Stimulated activated CD4-positive, alpha-beta T cell treated with anti-CD3 and anti-CD28 coated beads, Interleukin-4, amount 100 ng/mL, for 1 hour (primary cell): ENCODE data around the gene SNAPC4.
A peak's percentile ranks its signal among the peaks of the same experiment; 100 is the strongest.

Experiments
- DNase-seq: peaks from one replicate; pipeline ENCODE4 v3.0.0-alpha.2; 2020

SNAPC4 gene, protein sequence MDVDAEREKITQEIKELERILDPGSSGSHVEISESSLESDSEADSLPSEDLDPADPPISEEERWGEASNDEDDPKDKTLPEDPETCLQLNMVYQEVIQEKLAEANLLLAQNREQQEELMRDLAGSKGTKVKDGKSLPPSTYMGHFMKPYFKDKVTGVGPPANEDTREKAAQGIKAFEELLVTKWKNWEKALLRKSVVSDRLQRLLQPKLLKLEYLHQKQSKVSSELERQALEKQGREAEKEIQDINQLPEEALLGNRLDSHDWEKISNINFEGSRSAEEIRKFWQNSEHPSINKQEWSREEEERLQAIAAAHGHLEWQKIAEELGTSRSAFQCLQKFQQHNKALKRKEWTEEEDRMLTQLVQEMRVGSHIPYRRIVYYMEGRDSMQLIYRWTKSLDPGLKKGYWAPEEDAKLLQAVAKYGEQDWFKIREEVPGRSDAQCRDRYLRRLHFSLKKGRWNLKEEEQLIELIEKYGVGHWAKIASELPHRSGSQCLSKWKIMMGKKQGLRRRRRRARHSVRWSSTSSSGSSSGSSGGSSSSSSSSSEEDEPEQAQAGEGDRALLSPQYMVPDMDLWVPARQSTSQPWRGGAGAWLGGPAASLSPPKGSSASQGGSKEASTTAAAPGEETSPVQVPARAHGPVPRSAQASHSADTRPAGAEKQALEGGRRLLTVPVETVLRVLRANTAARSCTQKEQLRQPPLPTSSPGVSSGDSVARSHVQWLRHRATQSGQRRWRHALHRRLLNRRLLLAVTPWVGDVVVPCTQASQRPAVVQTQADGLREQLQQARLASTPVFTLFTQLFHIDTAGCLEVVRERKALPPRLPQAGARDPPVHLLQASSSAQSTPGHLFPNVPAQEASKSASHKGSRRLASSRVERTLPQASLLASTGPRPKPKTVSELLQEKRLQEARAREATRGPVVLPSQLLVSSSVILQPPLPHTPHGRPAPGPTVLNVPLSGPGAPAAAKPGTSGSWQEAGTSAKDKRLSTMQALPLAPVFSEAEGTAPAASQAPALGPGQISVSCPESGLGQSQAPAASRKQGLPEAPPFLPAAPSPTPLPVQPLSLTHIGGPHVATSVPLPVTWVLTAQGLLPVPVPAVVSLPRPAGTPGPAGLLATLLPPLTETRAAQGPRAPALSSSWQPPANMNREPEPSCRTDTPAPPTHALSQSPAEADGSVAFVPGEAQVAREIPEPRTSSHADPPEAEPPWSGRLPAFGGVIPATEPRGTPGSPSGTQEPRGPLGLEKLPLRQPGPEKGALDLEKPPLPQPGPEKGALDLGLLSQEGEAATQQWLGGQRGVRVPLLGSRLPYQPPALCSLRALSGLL (N-terminal part only)

DNA sequence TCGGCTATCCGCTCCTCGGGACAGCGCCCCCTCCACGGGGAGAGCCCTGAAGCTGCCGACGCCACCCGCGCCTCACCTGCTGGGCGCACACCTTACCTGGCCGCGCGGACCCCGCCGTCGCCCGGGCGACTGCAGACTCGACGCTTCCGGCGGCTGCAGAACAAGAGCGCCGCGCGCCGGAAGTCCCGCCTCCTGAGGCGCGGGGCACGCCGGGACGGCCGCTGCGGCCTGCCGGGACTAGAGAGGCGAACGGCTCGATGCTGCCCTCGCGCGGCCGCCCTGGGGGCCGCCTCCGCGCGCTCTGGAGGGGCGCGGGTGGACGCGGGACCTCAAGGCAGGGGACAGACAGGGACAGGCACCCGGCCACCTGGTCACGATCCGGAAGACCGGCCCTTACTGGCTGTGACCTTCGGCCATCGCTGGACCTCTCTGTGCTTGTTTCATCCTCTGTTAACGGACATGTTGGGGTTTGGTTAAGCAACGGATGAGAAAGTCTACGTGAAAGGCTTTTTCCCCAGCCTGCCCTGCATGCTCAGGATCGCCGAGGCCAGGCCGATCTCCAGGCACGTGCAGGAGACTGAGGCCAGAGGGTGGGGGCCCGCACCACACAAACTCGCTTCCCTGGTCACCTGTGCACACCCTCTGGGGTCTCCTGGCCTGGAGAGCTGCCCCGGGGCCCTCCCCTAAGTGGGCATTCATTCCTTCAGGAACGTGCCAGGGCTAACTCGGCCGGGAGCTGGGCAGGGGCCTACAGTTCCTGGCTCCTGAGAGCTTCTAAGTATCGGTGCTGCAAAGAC is at the start of gene SNAPC4:
Gene SNAPC4 (minus strand): TSS at position 133 of the 797 bp plus-strand sequence. CDS start 1,742 bp downstream, outside the sequence.
- DNase-seq = peak; percentile 90

GRCh38 chr9:136448655-136449054 is 48.7 kb upstream of the SNAPC4 start:
- no peak for DNase-seq

- DNase-seq = no peak
Observed at GRCh38 chr9:136447173-136447778, 47.3 kb upstream of the SNAPC4 start.

- no peak for DNase-seq
Observed at GRCh38 chr9:136445799-136446198, 45.8 kb upstream of the SNAPC4 start.

DNA sequence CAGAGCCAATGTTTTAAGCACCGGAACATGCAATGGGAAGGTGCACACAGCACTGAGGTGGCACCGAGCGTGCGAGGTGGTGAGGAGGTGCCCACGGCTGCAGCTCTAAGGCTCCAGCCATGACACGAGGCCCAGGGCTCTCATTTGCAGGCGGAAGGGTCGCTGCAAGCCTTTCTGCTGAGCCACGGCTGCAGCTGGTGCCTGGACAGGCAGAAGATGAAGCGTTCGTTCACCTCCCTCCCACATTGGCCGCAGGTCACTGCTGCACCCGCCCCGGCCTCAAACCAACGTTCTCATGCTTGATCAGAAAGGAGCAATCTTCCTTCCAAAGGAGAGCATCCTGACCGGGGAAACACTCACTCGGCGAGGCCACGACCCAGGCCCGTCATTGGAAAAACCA is 44.1 kb upstream of the SNAPC4 start:
- no peak for DNase-seq

- no peak for DNase-seq
Observed at GRCh38 chr9:136443687-136444086, 43.7 kb upstream of the SNAPC4 start.

GRCh38 chr9:136443087-136443486 is 43.1 kb upstream of the SNAPC4 start:
- DNase-seq = no peak

DNA sequence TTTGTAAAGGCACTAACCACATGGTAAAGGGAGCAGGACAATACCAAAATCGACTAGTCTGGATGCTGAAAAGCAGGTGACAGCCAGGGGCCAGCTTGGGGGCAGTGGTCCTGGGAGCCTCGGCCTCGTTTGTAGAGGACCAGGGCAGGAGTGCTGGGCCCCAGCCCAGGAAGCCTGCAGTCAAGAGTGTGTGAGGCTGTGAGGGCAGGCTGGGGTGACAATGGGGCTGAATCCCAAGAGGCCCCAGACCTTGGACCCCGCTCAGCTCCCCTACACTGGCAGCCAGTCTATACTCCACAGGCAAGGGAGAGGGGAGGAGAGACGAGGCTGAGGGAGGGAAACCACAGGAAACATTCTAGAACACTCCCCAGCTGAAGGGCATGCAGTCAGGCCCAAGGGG is 42.3 kb upstream of the SNAPC4 start:
- DNase-seq = no peak

DNA sequence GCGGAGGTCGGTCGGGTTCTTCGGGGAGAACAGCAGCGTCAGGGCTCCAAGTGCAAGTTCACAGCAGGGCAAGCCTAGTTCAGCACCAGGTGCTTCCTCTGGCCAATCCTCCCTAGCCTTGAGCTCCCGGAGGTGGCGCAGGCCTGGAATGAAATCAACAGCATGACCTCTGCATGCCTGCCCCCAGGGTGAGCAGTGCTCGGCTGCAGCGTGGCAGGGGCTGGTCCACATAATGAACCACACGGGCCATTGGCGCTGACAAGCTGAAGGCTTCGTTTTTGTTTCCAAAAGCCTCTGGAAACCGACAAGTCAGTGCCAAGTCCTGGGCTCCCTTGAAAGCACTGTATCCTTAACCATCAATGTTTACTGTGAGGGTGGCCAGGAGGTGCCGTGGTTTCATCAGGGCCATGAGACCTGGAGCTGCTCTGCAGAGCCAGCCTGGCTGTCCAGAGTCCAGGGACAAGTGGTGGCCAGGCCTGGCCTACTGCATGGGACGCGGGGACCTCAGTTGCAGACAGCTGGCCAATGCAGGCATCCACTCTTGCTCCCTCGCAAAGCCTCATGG is 41.8 kb upstream of the SNAPC4 start:
- no peak for DNase-seq

- DNase-seq = no peak
Observed at GRCh38 chr9:136441191-136441680, 41.3 kb upstream of the SNAPC4 start.

- peak; percentile 88 for DNase-seq
Observed at GRCh38 chr9:136439481-136440408, 39.8 kb upstream of the SNAPC4 start, which contains the start of gene INPP5E. INPP5E (minus strand) TSS chr9:136439845; CDS start chr9:136439419, 426 bp downstream.

DNA sequence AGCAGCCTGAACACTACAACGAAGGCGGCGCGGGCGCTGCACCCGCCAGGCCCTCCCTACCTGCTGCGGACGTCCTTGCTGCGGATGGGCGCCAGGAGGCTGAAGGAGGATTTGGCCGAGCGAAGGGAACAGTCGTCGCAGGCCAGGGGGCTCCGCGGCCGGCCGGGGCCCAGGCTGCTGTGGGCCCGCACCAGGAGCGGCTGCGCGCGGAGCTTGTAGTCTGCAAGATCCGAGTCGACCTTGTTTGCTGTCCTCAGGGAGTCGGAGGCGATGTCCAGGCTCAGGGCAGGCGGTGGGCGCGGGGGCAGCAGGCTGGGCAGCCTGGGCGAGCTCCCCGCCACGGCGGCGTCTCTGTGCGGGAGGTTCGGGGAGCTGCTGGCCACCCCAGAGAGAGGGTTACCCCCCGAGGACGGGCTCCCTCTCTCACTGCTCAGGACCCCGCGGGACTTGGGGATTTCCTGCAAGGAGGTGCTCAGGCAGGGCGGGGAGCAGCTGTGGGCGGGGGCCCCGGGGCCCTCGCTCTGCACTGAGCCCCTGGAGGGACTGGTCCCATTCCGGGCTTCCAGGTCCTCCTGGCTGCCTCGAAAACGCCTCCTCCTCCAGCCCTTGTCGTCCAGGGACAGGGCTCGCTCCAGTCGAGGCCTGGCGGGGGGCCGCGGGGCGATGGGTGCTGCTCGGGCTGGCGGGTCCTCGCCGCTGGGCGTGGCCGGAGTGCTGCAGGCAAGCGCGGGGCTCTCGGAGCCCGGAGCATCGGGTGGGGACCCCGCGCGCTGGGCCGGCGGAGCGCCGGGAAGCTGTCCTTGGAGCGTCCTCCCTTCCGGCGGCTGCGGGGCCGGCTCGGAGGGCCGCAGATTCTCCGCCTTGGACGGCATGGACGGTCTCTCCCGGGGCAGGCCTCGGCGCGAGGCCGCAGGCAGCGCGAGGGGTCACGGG is 38.8 kb upstream of the SNAPC4 start:
- DNase-seq = peak; percentile 69

DNA sequence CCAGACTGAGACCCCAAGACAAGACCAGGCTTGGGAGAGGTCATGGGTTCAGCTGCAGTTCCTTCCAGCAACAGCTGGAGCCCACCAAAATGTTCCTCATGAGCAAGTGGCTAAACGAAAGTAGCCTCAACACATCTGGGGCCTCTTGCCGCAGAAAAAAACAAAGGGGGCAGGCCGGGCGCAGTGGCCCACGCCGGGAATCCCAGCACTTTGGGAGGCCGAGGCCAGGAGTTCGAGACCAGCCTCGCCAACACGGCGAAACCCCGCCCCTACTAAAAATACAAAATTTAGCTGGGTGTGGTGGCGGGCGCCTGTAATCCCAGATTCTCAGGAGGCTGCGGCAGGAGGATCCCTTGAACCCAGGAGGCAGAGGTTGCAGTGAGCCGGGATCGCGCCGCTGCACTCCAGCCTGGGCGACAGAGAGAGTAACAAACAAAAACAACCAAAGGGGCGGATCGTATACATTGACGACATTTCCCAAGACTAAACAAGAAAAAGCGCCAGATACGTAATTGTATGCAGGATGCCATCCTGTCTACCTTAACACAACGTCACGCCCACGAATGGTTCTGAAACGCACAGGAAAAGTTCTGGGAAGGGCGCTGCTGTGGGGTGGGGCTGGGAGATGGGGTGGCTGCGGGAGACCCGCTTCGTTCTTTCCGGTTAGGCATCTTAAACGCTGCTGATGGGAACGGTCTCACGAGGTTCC is 38.0 kb upstream of the SNAPC4 start:
- no peak for DNase-seq

DNA sequence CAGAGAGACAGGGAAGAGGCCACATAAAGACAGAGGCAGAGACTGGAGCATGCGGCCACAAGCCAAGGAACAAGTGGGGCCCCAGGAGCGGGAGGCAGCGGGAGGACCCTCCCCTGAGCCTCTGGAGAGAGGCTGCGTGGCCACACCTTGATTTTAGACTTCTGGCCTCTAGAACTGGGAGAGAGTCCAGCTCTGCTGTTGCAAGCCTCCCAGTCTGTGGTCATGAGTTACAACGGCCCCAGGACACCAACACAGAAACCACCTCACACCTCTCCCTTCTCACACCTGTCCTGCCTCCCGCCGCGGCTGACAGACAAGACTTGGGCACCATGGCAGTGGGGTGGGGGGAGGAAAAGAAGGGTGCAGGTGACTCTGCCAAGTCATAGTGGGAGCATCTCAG is 37.5 kb upstream of the SNAPC4 start:
- no peak for DNase-seq

GRCh38 chr9:136436055-136436634 is 36.2 kb upstream of the SNAPC4 start:
- no peak for DNase-seq

GRCh38 chr9:136434580-136435169 is 34.7 kb upstream of the SNAPC4 start:
- no peak for DNase-seq
